ENCODE measurements around the gene NFKBIZ.

DNA sequence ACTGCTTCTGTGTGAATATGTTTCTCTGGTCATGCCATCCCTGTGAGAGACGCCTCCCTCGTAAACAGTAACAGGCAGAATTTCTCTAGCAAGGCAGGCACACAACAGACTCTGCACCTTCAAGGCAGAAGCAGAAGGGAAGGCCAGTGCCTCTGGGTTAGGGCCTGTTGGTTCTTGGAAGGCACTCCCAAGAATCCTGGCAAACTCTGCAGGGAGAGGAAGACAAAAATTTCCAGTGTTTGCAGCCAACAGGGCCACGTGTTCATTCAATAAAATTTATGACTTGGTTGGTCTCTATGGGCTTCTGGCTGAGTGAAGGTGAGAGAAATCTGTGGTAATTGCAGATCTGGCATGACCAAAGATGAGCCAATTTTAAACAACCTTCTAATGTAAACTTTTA is 39.3 kb downstream of the NFKBIZ start:
- TF ChIP-seq, protein P1, sequence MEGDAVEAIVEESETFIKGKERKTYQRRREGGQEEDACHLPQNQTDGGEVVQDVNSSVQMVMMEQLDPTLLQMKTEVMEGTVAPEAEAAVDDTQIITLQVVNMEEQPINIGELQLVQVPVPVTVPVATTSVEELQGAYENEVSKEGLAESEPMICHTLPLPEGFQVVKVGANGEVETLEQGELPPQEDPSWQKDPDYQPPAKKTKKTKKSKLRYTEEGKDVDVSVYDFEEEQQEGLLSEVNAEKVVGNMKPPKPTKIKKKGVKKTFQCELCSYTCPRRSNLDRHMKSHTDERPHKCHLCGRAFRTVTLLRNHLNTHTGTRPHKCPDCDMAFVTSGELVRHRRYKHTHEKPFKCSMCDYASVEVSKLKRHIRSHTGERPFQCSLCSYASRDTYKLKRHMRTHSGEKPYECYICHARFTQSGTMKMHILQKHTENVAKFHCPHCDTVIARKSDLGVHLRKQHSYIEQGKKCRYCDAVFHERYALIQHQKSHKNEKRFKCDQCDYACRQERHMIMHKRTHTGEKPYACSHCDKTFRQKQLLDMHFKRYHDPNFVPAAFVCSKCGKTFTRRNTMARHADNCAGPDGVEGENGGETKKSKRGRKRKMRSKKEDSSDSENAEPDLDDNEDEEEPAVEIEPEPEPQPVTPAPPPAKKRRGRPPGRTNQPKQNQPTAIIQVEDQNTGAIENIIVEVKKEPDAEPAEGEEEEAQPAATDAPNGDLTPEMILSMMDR (IDR thresholded peaks at IDR 0.05; ENCODE audit: low read depth, low read length) = no peak
- no peak for TF ChIP-seq POLR2A (IDR thresholded peaks at IDR 0.05; ENCODE audit: extremely low read depth, insufficient read length)
